T-helper 17 cell (primary cell): ENCODE results near the gene CTSS. TPM values are rescaled to one million over a fixed set of nuclear protein-coding genes. Genes with fewer than 3 reads are reported as not detected.
A peak's percentile ranks its signal among the peaks of the same experiment; 100 is the strongest.

ENCODE experiments used
- ATAC-seq: fragments of 150-1000 bp; cut with Tn5 transposase; 2 replicates; pipeline ENCODE4 v1.10.0; 2021; ENCODE audit warnings: mild to moderate bottlenecking, moderate library complexity
- DNase-seq, 3 donors: peaks; one replicate each; pipeline versions ENCODE4 v3.0.0 to v3.0.0-alpha.2; 2020 to 2021
- H3K9me3 ChIP-seq: one replicate; pipeline ENCODE4 v1.7.0; 2013; ENCODE audit warnings: low read length, mild to moderate bottlenecking; ENCODE audit not compliant: control insufficient read depth, poor library complexity, severe bottlenecking
- H3K27ac Mint-ChIP-seq: one replicate; pipeline ENCODE4 v1.8.0; 2022; ENCODE audit warnings: mild to moderate bottlenecking, moderate library complexity, mixed read lengths
- H3K27me3 Mint-ChIP-seq: one replicate; pipeline ENCODE4 v1.8.0; 2022; ENCODE audit warnings: mixed read lengths
- H3K36me3 Mint-ChIP-seq: one replicate; pipeline ENCODE4 v1.8.0; 2022; ENCODE audit warnings: low read depth, mixed read lengths
- H3K4me1 Mint-ChIP-seq: one replicate; pipeline ENCODE4 v1.8.0; 2022; ENCODE audit warnings: mild to moderate bottlenecking, mixed read lengths
- H3K4me3 Mint-ChIP-seq: one replicate; pipeline ENCODE4 v1.8.0; 2022; ENCODE audit warnings: mild to moderate bottlenecking, moderate library complexity, mixed read lengths
- total RNA-seq, 4 donors: library from RNA in 2 of 4; stranded (reverse) in 2 of 4; gene quantifications; one replicate each; pipeline ENCODE4 v1.2.3 and lab custom pipeline; 2022 to 2026

CTSS gene
- total RNA-seq, 2 donors from 2014 or later: 103 to 139 TPM

DNA sequence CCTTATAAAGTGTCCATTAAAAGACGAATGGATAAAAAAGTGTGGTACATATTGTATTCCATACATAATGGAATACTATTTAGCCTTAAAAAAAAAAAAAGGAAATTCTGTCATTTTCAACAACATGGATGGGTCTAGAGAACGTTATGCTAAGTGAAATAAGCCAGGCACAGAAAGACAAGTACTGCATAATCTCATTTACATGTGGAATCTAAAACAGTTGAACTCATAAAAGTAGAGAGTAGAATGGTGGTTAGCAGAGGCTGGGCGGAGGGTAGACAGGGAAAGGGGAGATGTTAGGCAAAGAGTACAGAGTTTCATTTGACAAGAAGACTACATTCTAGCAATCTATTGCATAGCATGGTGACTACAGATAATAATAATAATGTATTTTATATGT, 2.6 kb downstream of the CTSS start:
- H3K9me3 ChIP-seq: no peaks in the 10 kb centered on the region
- Mint-ChIP-seq H3K27ac (no peak overlapping the region), H3K27me3 (no peaks in the 10 kb centered on the region), H3K36me3 (peaks cover 14% of the 10 kb centered on the region), H3K4me3 (peak overlapping the region; percentile 84), H3K4me1 (peaks cover 38% of the 10 kb centered on the region)
- ATAC-seq (no peak), DNase-seq (no peak)

DNA sequence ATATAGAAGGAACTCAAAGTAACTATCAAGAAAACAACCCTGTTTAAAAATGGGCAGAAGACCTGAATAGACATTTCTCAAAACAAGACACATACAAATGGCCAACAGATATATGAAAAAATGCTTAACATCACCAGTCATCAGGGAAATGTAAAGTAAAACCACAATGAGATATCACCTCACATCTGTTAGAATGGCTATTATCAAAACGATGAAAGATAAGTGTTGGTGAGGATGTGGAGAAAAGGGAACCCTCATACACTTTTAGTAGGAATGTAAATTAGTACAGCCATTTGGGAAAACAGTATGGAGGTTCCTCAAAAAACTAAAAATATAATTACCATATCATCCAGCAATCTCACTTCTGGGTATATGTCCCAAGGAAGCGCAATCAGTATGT, 3.0 kb downstream of the CTSS start:
- Mint-ChIP-seq H3K27me3 (no peaks in the 10 kb centered on the region), H3K4me1 (peaks cover 38% of the 10 kb centered on the region), H3K36me3 (peaks cover 14% of the 10 kb centered on the region), H3K4me3 (peak overlapping the region; percentile 84), H3K27ac (no peak overlapping the region)
- no peak for DNase-seq
- H3K9me3 ChIP-seq: no peaks in the 10 kb centered on the region
- ATAC-seq: no peak

DNA sequence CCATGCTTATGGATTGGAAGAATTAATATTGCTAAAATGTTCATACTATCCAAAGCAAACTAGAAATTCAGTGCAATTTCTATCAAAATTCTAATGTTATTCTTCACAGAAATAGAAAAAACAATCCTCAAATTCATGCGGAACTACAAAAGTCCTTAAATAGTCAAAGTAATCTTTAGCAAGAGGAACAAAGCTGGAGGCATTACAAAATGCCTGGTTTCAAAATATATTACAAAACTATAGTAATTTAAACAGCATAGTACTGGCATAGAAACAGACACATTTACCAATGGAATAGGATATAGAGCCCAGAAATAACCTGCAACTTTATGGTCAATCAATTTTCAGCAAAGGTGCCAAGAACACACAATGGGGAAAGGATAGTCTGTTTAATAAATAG, 3.8 kb downstream of the CTSS start:
- no peak for DNase-seq
- no peak for ATAC-seq
- H3K27me3 Mint-ChIP-seq: no peaks in the 10 kb centered on the region
- no peaks in the 10 kb centered on the region for H3K9me3 ChIP-seq
- H3K4me1 Mint-ChIP-seq: peaks cover 38% of the 10 kb centered on the region
- no peak overlapping the region for H3K27ac Mint-ChIP-seq
- peaks cover 16% of the 10 kb centered on the region for H3K36me3 Mint-ChIP-seq
- H3K4me3 Mint-ChIP-seq: peak overlapping the region; percentile 84

DNA sequence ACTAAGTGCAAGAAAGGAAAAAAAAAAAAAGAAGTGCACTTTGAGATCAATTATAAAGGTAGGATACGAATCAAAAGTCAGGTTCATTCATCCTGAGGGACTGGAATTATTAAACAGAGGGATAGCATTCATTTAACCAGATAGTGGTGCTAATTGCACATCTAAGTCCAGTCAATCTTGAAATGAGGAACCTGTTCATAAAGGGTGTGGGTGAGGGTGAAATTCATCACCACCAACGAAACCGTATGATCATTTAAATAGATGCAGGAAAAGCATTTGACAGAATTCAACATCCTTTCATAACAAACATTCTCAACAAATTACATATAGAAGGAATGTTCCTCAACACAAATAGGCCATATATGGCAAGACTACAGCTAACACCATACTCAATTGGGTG, 5.6 kb downstream of the CTSS start:
- no peak overlapping the region for H3K4me3 Mint-ChIP-seq
- H3K4me1 Mint-ChIP-seq: peaks cover 31% of the 10 kb centered on the region
- no peaks in the 10 kb centered on the region for H3K9me3 ChIP-seq
- peak overlapping the region; percentile 72 for H3K27ac Mint-ChIP-seq
- no peak for DNase-seq
- no peak for ATAC-seq
- H3K36me3 Mint-ChIP-seq: peaks cover 13% of the 10 kb centered on the region
- no peaks in the 10 kb centered on the region for H3K27me3 Mint-ChIP-seq

DNA sequence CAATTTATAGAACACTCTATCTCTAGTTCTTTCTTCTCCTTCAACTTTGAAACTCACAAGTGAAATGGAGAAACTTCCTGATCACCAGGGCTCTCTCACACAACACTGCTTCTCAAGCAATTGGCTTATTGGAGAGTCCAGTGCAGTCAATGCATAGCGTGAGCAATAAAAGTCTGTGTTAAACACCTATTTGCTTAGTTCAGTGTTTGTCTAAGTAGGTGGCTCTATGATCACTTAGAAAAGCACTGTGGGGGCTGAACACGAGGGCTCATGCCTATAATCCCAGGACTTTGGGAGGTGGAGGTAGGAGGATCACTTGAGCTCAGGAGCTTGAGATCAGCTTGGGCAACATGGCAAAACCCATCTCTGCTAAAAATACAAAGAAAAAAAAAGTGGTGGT, 12.2 kb downstream of the CTSS start:
- Mint-ChIP-seq H3K36me3 (peaks cover 6% of the 10 kb centered on the region), H3K27ac (no peak overlapping the region), H3K4me1 (no peaks in the 10 kb centered on the region), H3K27me3 (no peaks in the 10 kb centered on the region), H3K4me3 (no peak overlapping the region)
- no peaks in the 10 kb centered on the region for H3K9me3 ChIP-seq
- DNase-seq (no peak), ATAC-seq (no peak)

DNA sequence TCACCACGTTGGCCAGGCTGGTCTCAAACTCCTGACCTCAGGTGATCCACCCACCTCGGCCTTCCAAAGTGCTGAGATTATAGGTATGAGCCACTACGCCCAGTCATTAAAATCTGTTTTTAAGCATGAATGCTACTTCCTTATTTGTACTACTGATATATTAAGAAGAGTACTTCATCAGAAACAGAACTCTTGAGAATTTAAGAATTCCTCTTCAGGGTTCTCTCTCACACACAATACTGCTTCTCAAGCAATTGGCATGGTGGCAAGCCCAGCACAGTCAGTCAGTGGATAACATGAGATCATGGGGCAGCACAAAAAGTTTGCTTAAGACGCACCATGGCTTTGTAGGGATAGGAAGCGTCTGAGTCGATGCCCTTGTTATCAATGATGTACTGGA, 14.1 kb downstream of the CTSS start:
- Mint-ChIP-seq H3K27me3 (no peaks in the 10 kb centered on the region), H3K4me1 (no peaks in the 10 kb centered on the region), H3K27ac (no peak overlapping the region), H3K4me3 (no peak overlapping the region), H3K36me3 (peaks cover 4% of the 10 kb centered on the region)
- DNase-seq (no peak), ATAC-seq (no peak)
- H3K9me3 ChIP-seq: no peaks in the 10 kb centered on the region

DNA sequence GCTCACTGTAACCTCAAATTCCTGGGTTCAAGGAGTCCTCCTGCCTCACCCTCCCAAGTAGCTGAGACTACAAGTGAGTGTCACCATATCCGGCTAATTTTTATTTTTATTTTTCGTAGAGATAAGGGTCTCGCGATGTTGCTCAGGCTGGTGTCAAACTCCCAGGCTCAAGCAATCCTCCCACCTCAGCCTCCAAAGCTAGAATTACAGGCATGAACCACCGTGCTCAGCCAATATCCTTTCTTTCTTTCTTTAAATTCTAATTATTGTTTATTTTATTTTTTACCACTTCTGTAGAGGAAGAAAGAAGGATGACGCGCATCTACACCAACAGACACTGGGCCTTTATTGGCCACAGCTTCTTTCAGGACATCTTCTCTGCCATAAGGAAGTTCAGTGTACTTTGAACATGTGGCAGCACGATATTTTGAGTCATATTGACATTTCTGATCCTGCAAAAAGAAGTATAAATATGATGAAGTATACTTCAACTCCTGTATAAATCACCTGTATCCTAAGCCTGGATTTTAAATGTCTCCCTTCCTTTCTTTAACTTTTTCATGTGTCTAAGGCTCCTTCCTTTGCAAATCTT, 15.8 kb downstream of the CTSS start:
- DNase-seq (no peak), ATAC-seq (no peak)
- Mint-ChIP-seq H3K36me3 (peaks cover 4% of the 10 kb centered on the region), H3K4me3 (no peak overlapping the region), H3K27me3 (no peaks in the 10 kb centered on the region), H3K27ac (no peak overlapping the region), H3K4me1 (no peaks in the 10 kb centered on the region)
- no peaks in the 10 kb centered on the region for H3K9me3 ChIP-seq

DNA sequence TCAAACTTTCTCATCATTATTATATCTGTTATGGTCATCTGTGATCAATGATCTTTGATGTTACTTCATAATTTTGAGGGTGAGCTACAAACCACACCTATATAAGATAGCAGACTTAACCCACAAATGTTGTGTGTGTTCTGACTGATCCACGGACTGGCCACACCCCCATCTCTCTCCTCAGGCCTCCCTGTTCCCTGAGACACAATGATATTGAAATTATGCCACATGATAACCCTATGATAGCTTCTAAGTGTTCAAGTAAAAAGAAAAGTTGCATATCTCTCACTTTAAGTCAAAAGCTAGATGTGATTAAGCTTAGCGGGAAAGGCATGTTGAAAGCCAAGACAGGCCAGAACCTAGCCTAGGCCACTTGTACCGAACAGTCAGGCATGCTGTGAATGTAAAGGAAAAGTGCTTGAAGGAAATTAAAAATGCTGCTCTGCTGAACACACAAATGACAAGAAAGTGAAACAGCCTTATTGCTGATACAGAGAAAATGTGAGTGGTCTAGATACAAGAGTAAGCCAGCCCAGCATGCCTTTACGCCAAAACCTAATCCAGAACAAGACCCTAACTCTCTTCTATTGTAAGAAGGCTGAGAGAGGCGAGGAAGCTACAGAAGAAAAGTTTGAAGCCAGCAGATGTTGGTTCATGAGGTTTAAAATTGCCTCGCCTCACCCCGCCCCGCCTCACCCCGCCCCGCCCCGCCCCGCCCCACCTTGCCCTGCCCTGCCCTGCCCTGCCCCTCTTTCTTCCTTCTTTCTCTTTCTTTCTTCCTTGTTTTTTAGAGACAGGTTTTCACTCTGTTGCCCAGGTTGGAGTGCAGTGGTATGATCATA, 16.5 kb downstream of the CTSS start:
- no peak overlapping the region for H3K4me3 Mint-ChIP-seq

DNA sequence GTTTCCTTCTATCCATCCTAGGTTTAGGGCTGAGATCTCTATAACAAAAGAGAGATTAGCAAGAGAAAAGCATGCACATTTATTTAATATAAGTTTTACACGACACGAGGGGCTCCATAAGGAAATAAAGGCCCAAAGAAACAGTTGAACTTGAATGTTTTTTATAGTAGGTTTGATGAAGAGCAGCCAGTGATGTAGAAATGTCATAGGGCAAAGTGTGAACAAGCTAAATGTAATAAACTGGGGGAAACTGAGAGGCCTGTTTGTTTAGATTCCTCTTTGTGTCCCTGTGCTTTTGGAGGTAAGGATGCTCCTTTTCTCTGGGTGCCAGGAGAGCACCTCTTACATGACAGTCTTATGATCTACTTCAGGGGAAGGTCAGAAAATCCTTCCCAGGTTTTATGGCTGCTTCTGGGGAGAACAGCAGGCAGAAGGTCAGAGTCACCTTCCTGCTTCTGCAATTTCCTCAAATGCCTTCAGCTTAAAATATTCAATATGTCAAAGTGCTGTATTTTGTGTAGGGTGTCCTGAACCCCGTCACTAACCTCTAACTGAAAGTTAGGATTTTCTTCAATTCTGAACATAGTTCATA, 35.4 kb downstream of the CTSS start:
- H3K27ac Mint-ChIP-seq: no peak overlapping the region
- ATAC-seq: no peak
- no peak overlapping the region for H3K4me3 Mint-ChIP-seq

More for the DNA sequence above, 16.5 kb downstream of the CTSS start:
- Mint-ChIP-seq H3K36me3 (peaks cover 4% of the 10 kb centered on the region), H3K27ac (no peak overlapping the region), H3K4me1 (no peaks in the 10 kb centered on the region), H3K27me3 (no peaks in the 10 kb centered on the region)
- no peaks in the 10 kb centered on the region for H3K9me3 ChIP-seq
- ATAC-seq (no peak), DNase-seq (no peak)

DNA sequence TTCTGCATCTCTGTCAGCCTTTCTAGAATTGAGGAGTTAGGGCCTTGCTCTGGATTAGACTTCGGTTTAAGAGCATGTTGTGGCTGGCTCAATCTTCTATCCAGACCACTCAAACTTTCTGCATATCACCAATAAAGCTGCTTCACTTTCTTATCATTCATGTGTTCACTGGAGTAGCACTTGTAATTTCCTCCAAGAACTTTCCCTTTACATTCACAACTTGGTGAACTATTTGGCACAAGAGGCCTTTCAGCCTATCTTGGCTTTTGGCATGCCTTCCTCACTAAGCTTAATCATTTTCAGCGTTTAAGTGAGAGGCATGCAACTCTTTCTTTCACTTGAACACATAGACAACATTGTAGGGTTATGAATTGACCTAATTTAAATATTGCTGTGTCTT, 41.2 kb downstream of the CTSS start:
- no peak overlapping the region for H3K27ac Mint-ChIP-seq
- H3K9me3 ChIP-seq: no peaks in the 10 kb centered on the region
- no peaks in the 10 kb centered on the region for H3K27me3 Mint-ChIP-seq
- no peak overlapping the region for H3K4me3 Mint-ChIP-seq
- H3K36me3 Mint-ChIP-seq: peaks cover 2% of the 10 kb centered on the region
- DNase-seq (no peak), ATAC-seq (no peak)
- H3K4me1 Mint-ChIP-seq: no peaks in the 10 kb centered on the region

More for the DNA sequence above, 35.4 kb downstream of the CTSS start:
- no peaks in the 10 kb centered on the region for H3K9me3 ChIP-seq
- H3K36me3 Mint-ChIP-seq: peaks cover 3% of the 10 kb centered on the region
- no peaks in the 10 kb centered on the region for H3K27me3 Mint-ChIP-seq
- DNase-seq: no peak
- H3K4me1 Mint-ChIP-seq: no peaks in the 10 kb centered on the region

DNA sequence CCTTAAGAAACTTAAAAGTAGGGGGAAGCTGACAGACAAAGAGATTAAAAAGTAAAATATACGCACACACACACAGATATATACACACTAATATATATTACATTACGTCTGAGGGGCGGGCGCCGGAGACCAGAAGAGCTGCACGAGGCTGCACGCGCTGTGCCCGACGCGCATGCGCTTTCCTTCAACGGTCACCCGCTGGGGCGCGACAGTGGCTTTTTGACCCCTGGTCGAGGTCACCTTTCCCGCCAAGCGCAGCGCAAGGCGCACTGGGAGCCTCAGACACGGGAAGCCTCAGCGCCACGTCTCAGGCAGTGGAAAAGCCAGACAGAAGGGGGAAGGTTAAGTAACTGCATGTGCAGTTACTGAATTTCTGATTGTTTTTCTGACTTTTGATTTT, 44.9 kb downstream of the CTSS start, which contains the start of gene HORMAD1:
Gene HORMAD1 (minus strand): TSS at position 193 of the 400 bp plus-strand sequence. CDS start 1,390 bp downstream, outside the sequence.
- ATAC-seq (no peak), DNase-seq (no peak)
- no peaks in the 10 kb centered on the region for H3K9me3 ChIP-seq
- Mint-ChIP-seq H3K27me3 (no peaks in the 10 kb centered on the region), H3K4me1 (no peaks in the 10 kb centered on the region), H3K36me3 (peaks cover 2% of the 10 kb centered on the region), H3K4me3 (no peak within 1 kb of the TSS), H3K27ac (no peak within 1 kb of the TSS)

DNA sequence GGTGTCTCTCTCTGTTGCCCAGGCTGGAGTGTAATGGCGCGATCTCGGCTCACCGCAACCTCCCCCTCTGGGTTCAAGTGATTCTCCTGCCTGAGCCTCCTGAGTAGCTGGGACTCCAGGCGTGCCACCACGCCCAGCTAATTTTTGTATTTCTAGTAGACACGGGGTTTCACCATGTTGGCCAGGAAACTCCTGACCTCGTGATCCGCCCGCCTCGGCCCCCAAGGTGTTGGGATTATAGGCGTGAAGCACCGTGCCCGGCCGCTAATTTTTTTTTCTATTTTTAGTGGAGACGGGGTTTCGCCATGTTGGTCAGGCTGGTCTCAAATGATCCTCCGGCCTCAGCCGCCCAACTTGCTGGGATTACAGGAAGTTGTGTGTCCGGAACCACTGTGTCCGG, 45.5 kb downstream of the CTSS start:
- Mint-ChIP-seq H3K4me1 (no peaks in the 10 kb centered on the region), H3K27me3 (no peaks in the 10 kb centered on the region), H3K27ac (no peak overlapping the region), H3K36me3 (peaks cover 2% of the 10 kb centered on the region), H3K4me3 (no peak overlapping the region)
- DNase-seq (no peak), ATAC-seq (no peak)
- H3K9me3 ChIP-seq: no peaks in the 10 kb centered on the region

DNA sequence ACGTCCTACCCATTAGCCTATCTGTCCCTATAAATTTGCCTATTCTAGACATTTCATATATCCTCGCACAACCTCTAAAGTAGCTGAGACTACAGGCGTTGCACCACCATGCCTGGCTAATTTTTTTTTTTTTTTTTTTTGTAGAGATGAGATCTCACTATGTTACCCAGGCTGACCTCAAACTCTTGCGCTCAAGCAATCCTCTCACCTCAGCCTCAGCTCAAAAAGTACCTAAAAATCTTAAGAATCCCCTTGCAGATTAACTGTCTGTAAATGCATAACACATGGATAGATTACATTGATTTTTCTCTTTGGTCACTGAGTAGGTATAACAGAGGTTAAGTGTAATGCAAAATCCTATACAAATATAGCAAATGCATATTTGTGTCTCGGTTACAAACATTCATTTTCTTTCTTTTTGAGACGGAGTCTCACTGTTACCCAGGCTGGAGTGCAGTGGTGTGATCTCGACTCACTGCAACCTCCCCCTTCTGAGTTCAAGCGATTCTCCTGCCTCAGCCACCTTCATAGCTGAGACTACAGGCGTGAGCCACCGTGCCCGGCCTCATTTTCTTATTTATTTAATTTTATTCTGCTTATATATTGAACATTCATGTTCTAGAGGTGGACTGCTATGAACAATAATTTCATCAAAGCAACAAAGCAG, 47.2 kb downstream of the CTSS start:
- Mint-ChIP-seq H3K36me3 (no peaks in the 10 kb centered on the region), H3K4me3 (no peak overlapping the region), H3K4me1 (no peaks in the 10 kb centered on the region), H3K27me3 (no peaks in the 10 kb centered on the region), H3K27ac (no peak overlapping the region)
- no peak for DNase-seq
- H3K9me3 ChIP-seq: no peaks in the 10 kb centered on the region
- ATAC-seq: no peak
